Upper lobe of left lung (tissue), 4 donors: ENCODE measurements around the gene CNPY4.

Source experiments
- CTCF ChIP-seq, 6 experiments: fragments of 450-650 bp in 4 of 6; fragments of 200-600 bp in 2 of 6; sonication (generic) in 2 of 6; IDR thresholded peaks; one replicate each; pipeline ENCODE4 v1.5.1; 2016 to 2019; ENCODE audit warnings: antibody characterized with exemption in 6 of 6
- EP300 ChIP-seq, 4 donors: sonication (generic); formaldehyde crosslinking; IDR thresholded peaks; one replicate each; pipeline ENCODE4 v1.5.1; 2017; ENCODE audit warnings: antibody characterized with exemption in 4 of 4, control low read depth in 2 of 4
- POLR2AphosphoS5 ChIP-seq, 2 donors: sonication (generic); formaldehyde crosslinking; IDR thresholded peaks; one replicate each; pipeline ENCODE4 v1.5.1; 2017; ENCODE audit warnings: antibody characterized with exemption in 2 of 2

GRCh38 chr7:100167912-100168323 is 48.5 kb downstream of the CNPY4 start:
- TF ChIP-seq EP300 (IDR thresholded peaks at IDR 0.05) (no peak), CTCF (IDR thresholded peaks at IDR 0.05) (no peak), POLR2AphosphoS5 (IDR thresholded peaks at IDR 0.05) (no peak)
